ENCODE results near the gene DGKB. TPM values are rescaled to one million over a fixed set of nuclear protein-coding genes. Genes with fewer than 3 reads are reported as not detected.

Gene DGKB
- total RNA-seq, 1 experiment from 2014 or later = not detected

DNA sequence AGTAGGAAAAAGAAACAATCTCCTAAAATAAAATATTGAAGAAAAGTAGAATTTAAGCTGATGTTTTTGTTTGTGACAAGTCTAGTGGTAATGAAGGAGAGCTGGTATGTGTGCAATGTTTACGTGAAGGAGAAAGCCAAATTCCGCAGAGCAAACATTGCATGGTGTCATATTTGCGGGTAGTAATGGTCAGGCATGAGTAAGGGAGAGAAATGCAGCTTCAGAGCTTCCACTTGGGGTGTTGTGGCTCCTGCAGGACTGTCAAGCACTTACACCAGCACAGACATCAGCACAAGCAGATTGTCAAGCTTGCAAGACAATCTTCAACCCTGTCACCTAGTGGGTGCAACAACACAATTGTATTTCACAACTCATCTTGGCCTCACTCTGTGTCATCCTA, 776.6 kb downstream of the DGKB start:
- no peaks in the 10 kb centered on the region for H3K36me3 Mint-ChIP-seq (ENCODE audit: insufficient read depth, unreplicated experiment)
- no peaks in the 10 kb centered on the region for H3K27me3 Mint-ChIP-seq (ENCODE audit: insufficient read depth, unreplicated experiment)
- no TSS peak for BruUV-seq (replicated peaks)
- ChIA-PET POLR2A (no interaction called here), CTCF (interaction anchor here (0.7 kb wide), 1 partner anchor 78 kb away, joined by 3 read pairs; no protein-coding TSS in a partner anchor)
- DNase-seq (ENCODE audit: unreplicated experiment) = no peak
- TF ChIP-seq, protein P1, sequence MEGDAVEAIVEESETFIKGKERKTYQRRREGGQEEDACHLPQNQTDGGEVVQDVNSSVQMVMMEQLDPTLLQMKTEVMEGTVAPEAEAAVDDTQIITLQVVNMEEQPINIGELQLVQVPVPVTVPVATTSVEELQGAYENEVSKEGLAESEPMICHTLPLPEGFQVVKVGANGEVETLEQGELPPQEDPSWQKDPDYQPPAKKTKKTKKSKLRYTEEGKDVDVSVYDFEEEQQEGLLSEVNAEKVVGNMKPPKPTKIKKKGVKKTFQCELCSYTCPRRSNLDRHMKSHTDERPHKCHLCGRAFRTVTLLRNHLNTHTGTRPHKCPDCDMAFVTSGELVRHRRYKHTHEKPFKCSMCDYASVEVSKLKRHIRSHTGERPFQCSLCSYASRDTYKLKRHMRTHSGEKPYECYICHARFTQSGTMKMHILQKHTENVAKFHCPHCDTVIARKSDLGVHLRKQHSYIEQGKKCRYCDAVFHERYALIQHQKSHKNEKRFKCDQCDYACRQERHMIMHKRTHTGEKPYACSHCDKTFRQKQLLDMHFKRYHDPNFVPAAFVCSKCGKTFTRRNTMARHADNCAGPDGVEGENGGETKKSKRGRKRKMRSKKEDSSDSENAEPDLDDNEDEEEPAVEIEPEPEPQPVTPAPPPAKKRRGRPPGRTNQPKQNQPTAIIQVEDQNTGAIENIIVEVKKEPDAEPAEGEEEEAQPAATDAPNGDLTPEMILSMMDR (IDR thresholded peaks at IDR 0.05; ENCODE audit: unreplicated experiment) = no peak
- no peak overlapping the region for H3K4me3 Mint-ChIP-seq (ENCODE audit: unreplicated experiment)
- no peak overlapping the region for H3K27ac Mint-ChIP-seq (ENCODE audit: low read depth, unreplicated experiment)
- no peaks in the 10 kb centered on the region for H3K4me1 Mint-ChIP-seq (ENCODE audit: insufficient read depth, unreplicated experiment)
- no peaks in the 10 kb centered on the region for H3K9me3 Mint-ChIP-seq (ENCODE audit: unreplicated experiment)
- intact Hi-C loops (cut with micrococcal nuclease) = no loop called here

DNA sequence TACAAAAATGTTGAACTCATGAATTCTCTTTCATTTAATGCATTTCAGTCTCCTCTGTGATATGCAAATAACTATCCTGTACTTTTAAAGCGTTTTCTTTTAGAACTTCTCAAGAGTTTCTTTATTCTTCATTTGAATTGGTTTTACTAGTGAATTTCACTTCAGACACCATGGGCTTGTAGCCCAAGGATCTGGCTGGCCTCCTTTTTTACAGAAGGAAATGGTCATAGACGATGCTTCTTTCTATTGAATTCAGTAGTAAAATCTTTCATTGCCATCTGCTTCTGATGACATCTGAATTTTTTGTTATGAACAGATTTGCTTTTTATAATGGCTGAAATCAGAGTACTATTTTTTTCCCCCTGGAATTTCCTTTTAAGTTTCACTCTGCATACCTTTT, 777.8 kb downstream of the DGKB start:
- CTCF ChIA-PET = interaction anchor here (0.6 kb wide), 1 partner anchor 185 kb away, joined by 3 read pairs; no protein-coding TSS in a partner anchor
- H3K9me3 Mint-ChIP-seq (ENCODE audit: unreplicated experiment) = no peaks in the 10 kb centered on the region
- TF ChIP-seq, protein P1 (IDR thresholded peaks at IDR 0.05; ENCODE audit: unreplicated experiment) = no peak
- no peak overlapping the region for H3K27ac Mint-ChIP-seq (ENCODE audit: low read depth, unreplicated experiment)
- POLR2A ChIA-PET = interaction anchor here (0.6 kb wide), 1 partner anchor 130 kb away, joined by 3 read pairs; no protein-coding TSS in a partner anchor
- no peak overlapping the region for H3K4me3 Mint-ChIP-seq (ENCODE audit: unreplicated experiment)
- DNase-seq (ENCODE audit: unreplicated experiment) = no peak
- no TSS peak for BruUV-seq (replicated peaks)
- H3K27me3 Mint-ChIP-seq (ENCODE audit: insufficient read depth, unreplicated experiment) = no peaks in the 10 kb centered on the region
- no peaks in the 10 kb centered on the region for H3K4me1 Mint-ChIP-seq (ENCODE audit: insufficient read depth, unreplicated experiment)
- H3K36me3 Mint-ChIP-seq (ENCODE audit: insufficient read depth, unreplicated experiment) = no peaks in the 10 kb centered on the region
- intact Hi-C loops (cut with micrococcal nuclease) = no loop called here

DNA sequence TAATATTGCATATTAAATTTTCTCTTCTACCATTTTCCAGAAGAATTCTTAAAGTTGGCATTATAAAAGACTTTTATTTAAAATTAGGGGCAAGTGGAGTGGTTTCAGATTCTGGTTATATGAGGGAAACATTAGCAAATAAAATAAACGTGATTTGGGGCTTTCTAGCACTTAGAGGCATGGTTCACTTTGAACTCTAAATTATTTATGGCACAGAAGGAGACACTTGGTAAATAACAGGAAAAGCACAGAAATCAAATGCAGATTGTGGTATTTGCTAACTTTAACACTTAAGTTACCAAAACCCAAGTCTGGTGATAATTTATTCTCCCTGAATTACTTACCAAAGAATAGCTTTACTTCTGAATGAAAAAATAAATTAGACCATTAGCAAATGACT, 778.6 kb downstream of the DGKB start:
- H3K27ac Mint-ChIP-seq (ENCODE audit: low read depth, unreplicated experiment) = no peak overlapping the region
- intact Hi-C loops (cut with micrococcal nuclease) = no loop called here
- H3K36me3 Mint-ChIP-seq (ENCODE audit: insufficient read depth, unreplicated experiment) = no peaks in the 10 kb centered on the region
- H3K4me1 Mint-ChIP-seq (ENCODE audit: insufficient read depth, unreplicated experiment) = no peaks in the 10 kb centered on the region
- TF ChIP-seq, protein P1 (IDR thresholded peaks at IDR 0.05; ENCODE audit: unreplicated experiment) = no peak
- ChIA-PET CTCF (no interaction called here), POLR2A (interaction anchor here (0.8 kb wide), 1 partner anchor 8 kb away, joined by 3 read pairs; no protein-coding TSS in a partner anchor)
- BruUV-seq (replicated peaks) = no TSS peak
- no peak for DNase-seq (ENCODE audit: unreplicated experiment)
- no peaks in the 10 kb centered on the region for H3K9me3 Mint-ChIP-seq (ENCODE audit: unreplicated experiment)
- H3K4me3 Mint-ChIP-seq (ENCODE audit: unreplicated experiment) = no peak overlapping the region
- no peaks in the 10 kb centered on the region for H3K27me3 Mint-ChIP-seq (ENCODE audit: insufficient read depth, unreplicated experiment)

DNA sequence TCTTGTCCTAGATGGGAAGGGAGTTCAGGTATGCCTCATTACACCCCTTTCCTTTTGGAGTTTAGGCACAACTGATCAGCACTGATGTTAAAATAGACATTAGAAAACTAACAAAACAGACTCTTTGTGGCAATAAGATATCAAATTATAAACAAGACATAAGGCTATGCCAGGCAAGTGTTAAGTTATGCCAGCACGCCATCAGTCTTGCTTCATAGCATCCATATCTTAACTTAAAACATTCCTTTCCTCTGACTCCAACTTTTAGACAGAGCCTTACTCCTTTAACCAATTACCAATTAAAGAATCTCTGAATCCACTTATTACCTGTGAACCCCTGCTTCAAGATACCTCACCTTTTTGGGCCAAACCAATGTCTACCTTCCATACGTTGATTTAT, 786.9 kb downstream of the DGKB start:
- no peak for DNase-seq (ENCODE audit: unreplicated experiment)
- Mint-ChIP-seq H3K27me3 (ENCODE audit: insufficient read depth, unreplicated experiment) (no peaks in the 10 kb centered on the region), H3K4me1 (ENCODE audit: insufficient read depth, unreplicated experiment) (no peaks in the 10 kb centered on the region), H3K4me3 (ENCODE audit: unreplicated experiment) (no peak overlapping the region), H3K27ac (ENCODE audit: low read depth, unreplicated experiment) (no peak overlapping the region), H3K9me3 (ENCODE audit: unreplicated experiment) (peaks cover 7% of the 10 kb centered on the region), H3K36me3 (ENCODE audit: insufficient read depth, unreplicated experiment) (no peaks in the 10 kb centered on the region)
- ChIA-PET CTCF (interaction anchor here (0.6 kb wide), 1 partner anchor 60 kb away, joined by 3 read pairs; no protein-coding TSS in a partner anchor), POLR2A (no interaction called here)
- no TSS peak for BruUV-seq (replicated peaks)
- intact Hi-C loops (cut with micrococcal nuclease) = no loop called here
- TF ChIP-seq, protein P1 (IDR thresholded peaks at IDR 0.05; ENCODE audit: unreplicated experiment) = no peak

All from MCF 10A (cell line).